Lung microvascular endothelial cell (primary cell): ENCODE results near the gene NOSTRIN. TPM values are rescaled to one million over a fixed set of nuclear protein-coding genes. Genes with fewer than 3 reads are reported as not detected.
"Not testable (repeated sequence)": the region's sequence is repeated elsewhere in the genome, so short reads cannot be mapped to it uniquely, and the experiment has no call there.

Experiments used
- DNase-seq, 2 donors: peaks; one replicate each; pipeline versions ENCODE4 v3.0.0 to v3.0.0-alpha.2; 2010; ENCODE audit warnings: low read depth in 2 of 2
- total RNA-seq: library from RNA; depleted of rRNA; stranded (reverse); fragments of >200 nt; gene quantifications from 2 replicates; pipeline ENCODE4 v1.2.1, GENCODE V29; 2014

The NOSTRIN gene
- total RNA-seq, 1 donor from 2014 or later = 0.40 TPM

- DNase-seq = peak in 1 of 2 donors; percentile 9
Measured at GRCh38 chr2:168874368-168875054, 72.1 kb downstream of the NOSTRIN start.

DNA sequence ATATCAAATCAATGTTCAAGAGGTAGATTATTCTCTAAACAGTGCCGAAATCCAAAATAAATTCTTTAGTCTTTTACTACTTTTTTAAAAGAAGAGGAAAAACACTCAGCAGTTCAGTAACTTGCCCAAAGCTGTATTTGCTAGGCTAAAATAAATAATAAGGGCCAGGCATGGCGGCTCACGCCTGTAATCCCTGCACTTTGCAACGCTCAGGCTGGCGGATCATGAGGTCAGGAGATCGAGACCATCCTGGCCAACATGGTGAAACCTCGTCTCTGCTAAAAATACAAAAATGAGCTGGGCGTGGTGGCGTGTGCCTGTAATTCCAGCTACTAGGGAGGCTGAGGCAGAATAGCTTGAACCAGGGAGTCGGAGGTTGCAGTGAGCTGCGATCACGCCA, 79.7 kb downstream of the NOSTRIN start:
- DNase-seq = not testable (repeated sequence)

- DNase-seq = peak in 1 of 2 donors; percentile 5
Measured at GRCh38 chr2:168884975-168885374, 82.5 kb downstream of the NOSTRIN start.

GRCh38 chr2:168889635-168890005, 87.2 kb downstream of the NOSTRIN start:
- no peak for DNase-seq

DNA sequence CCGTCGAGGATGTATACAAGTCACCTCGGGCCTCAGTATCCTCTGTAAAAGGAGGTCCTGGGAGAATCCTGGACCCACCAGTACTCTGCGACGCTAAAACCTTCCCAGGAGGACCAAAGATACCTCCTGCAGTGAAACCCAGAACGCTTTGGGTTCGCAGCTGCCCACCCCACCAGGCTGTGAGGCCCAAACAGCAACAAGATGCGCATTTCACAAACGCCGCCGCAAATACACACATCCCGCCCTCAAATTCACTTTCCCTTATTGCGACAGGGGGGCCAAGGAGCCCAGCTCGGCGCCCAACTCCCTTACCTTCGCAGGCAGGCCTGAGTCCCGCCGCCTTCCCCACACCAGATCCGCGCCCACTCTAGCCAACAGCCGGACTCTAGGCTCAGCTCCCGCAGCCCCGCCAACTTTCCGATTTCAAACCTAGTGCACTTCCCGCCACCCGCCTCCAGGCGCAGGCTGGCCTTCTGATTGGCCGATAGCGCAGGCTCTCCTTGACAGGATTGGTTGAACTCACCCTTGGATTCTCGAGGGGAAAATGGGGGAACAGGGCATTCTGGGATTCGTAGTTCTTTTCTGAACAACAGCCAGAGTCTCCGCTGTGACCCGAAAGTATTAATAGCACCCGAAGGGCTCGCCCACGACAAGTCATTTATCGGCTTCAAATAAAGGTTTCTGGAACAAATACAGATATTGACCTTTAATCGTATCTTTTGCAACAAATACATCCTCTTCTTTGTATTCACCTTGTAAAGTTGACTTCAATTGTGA, 87.8 kb downstream of the NOSTRIN start, which contains the start of gene SPC25:
SPC25 (minus strand) TSS at position 425 of the 777 bp plus-strand sequence. CDS start 911 bp downstream, outside the sequence.
- DNase-seq = peak; percentile 88 to 91

DNA sequence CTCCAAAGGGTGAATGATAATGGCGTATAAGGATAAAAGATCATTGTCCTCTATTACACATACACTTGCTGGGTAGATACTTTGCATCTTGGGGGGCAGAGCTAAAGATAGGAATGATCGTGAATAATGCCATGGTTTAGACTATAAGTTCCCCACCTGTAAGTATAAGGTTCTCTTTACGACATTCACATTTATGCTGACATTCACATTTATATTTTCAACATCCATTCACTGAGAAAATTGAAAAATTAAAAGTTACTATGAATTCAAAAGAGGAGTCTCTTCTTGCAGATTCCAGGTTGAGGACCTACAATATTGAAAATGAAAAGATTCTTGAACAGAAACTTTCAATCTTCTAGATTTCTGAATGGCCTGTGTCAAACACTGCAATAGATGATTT, 89.9 kb downstream of the NOSTRIN start:
- DNase-seq = no peak

DNA sequence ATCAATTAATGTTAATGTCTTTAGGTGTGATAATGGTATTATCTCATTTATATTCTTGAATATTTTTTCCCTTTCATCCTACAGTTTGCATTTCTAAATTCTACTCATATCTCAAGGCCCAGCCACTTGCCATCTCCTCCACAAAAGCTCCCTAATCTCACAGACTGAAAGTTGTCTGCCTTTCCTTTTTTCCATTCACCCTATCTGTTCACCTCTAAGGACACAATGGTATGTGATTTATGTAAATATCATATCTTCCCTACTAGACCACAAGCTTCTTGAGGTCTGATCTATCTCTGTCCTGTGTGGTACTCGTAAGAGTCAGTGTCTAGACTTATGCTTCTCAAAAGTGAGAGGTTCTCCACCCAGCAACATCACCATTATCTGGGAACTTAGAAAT, 91.7 kb downstream of the NOSTRIN start:
- no peak for DNase-seq

DNA sequence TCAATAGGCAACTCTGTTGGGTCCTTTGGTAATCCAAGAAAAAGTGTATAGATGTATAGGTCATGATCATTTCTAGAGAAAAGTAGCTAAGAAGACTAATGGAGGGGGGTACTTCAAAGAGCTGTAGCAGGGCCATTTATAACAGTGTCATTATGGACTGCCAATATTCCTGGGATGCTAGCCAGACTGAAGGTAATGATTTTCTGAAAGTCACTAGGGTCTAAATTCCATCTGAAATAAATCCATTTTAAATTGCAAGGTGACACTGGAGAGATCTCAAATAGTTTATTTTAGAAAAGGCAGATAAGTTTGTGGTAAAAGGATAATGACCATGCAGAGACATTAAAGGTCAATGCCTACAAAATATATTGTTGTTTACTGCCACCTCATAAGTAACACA, 92.3 kb downstream of the NOSTRIN start:
- DNase-seq = no peak

- peak in 1 of 2 donors; percentile 5 for DNase-seq
Measured at GRCh38 chr2:168895771-168896170, 93.3 kb downstream of the NOSTRIN start.

DNA sequence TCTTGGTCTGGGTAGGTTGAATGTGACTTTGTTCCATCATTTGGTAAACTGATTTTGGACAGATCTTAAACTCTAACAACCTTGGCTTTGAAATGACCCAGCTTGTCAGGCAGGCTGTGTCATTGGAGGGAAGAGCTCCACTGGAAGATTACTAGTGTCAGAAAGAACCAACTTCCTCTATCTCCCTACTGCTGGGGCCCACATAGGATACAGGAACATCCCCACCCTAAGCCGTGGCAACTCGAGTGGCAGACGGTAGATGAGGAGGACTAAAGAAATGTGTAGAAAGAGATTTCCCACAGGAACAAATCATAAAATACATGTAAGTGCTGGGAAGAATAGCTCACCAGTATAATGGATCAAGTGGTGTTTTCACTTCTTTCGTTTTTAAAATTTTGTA, 94.3 kb downstream of the NOSTRIN start:
- DNase-seq = no peak

GRCh38 chr2:168897449-168897848, 95.0 kb downstream of the NOSTRIN start:
- no peak for DNase-seq

GRCh38 chr2:168901003-168901402, 98.6 kb downstream of the NOSTRIN start, which contains the start of gene G6PC2:
TSS of gene G6PC2 (plus strand) at chr2:168901291. CDS start at chr2:168901332, 41 bp downstream.
- no peak for DNase-seq

DNA sequence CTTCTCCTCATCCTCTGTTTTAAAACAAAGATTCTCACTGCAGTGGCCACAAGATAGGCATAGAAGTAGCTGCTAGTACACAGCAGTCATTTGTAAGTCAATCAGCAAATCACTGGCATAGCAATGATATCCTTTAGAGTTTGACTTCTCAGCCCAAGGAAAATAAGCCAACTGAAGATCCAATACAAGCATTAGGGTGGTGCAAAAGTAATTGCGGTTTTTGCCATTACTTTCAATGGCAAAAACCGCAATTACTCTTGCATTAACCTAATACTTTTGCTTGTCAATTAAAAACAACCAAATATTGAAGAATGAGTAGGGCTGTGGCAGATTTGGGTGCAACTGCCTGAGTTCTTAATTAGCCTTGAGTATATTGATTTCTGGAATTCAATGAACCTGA, 101.5 kb downstream of the NOSTRIN start:
- no peak for DNase-seq

DNA sequence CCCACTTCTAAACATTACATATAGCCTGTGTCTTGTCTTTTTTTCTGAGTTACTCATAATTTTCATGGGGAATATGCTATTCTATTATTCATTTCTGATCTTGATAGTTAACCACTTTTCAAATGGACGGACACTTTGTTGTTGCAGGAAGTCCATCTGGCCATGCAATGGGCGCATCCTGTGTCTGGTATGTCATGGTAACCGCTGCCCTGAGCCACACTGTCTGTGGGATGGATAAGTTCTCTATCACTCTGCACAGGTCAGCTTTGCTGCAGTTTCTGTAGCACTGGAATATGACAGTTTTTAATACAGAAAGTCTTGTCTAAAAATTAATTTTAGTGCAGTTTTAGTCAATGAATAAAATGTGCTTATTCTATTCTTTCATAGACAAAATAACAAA, 101.9 kb downstream of the NOSTRIN start:
- DNase-seq = no peak

DNA sequence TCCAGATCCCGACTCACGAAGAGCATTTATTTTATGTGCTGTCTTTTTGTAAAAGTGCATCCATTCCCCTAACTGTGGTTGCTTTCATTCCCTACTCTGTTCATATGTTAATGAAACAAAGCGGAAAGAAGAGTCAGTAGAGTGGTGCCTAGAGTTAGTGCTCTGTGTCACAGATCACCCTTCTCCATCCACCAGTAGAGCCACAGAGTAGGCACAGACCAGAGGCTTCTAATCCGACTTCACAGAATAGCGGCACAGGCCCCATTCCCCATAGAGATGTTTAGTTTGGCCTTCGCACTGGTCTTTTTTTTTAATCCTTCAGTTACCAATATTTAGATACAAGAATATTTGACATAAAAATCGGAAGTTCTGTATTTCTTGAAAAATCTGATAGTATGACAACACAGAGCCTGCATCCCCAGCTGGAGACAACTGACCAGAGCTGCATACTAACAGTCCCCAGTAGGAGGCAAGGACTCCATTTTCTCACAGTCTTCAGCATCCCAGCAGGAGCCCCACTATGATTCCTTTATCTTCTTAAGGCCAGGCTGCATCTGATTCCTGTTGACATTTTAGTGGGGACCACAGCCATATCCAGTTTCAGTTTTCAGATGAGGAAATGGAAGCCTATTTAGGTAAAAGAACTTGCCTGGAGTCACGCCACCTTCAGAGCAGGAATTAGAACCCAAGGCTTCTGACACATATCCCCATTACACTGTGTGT, 105.7 kb downstream of the NOSTRIN start:
- no peak for DNase-seq

DNA sequence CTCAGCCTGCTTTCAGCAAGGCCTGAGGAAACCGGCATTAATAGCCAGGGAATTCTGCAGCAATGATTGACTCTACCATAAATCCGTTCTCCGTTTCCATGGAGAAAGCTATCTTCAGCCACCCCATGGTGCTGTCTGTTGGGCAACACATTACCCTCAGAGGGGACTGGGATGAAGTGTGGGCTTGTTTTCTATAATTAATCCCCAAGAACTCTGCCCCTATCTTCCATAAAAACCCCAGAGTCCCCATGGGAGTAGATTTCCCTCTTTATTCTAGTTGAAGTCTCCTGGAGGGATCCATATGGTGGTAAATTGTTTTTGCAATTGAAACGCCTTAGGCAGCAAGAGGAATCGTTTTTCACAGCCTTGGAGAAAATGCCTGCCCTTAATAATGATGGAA, 107.9 kb downstream of the NOSTRIN start:
- no peak for DNase-seq

- DNase-seq = no peak
Measured at GRCh38 chr2:168912466-168912865, 110.0 kb downstream of the NOSTRIN start.

- peak; percentile 2 to 42 for DNase-seq
Measured at GRCh38 chr2:168912901-168913369, 110.5 kb downstream of the NOSTRIN start.

- no peak for DNase-seq
Measured at GRCh38 chr2:168913495-168913894, 111.1 kb downstream of the NOSTRIN start.
